ENCODE results near the gene CACNA2D1.

CACNA2D1 gene

GRCh38 chr7:82131215-82131614 lies 312.4 kb downstream of the CACNA2D1 start:
- DNase-seq = peak; percentile 34
- in situ Hi-C loops (cut with HindIII; ENCODE audit: low pct_ligation_motif_present, low sequenced_read_pairs) = no loop called here
- no peak for TF ChIP-seq CTCF (IDR thresholded peaks at IDR 0.05; ENCODE audit: low read depth, low read length, missing control alignments)
- Histone ChIP-seq H3K27me3 (replicated peaks) (no peaks in the 10 kb centered on the region), H3K27ac (no peak overlapping the region), H3K36me3 (replicated peaks) (peaks cover 3% of the 10 kb centered on the region), H3K4me3 (ENCODE audit: low read depth, low read length) (no peak overlapping the region)

GRCh38 chr7:82129091-82129490 lies 314.5 kb downstream of the CACNA2D1 start:
- no peak overlapping the region for H3K27ac ChIP-seq
- TF ChIP-seq CTCF (IDR thresholded peaks at IDR 0.05; ENCODE audit: low read depth, low read length, missing control alignments) = no peak
- H3K27me3 ChIP-seq (replicated peaks) = no peaks in the 10 kb centered on the region
- no peak overlapping the region for H3K4me3 ChIP-seq (ENCODE audit: low read depth, low read length)
- in situ Hi-C loops (cut with HindIII; ENCODE audit: low pct_ligation_motif_present, low sequenced_read_pairs) = no loop called here
- no peak for DNase-seq
- no peaks in the 10 kb centered on the region for H3K36me3 ChIP-seq (replicated peaks)

- no peak for TF ChIP-seq CTCF (IDR thresholded peaks at IDR 0.05; ENCODE audit: low read depth, low read length, missing control alignments)
- no peaks in the 10 kb centered on the region for H3K27me3 ChIP-seq (replicated peaks)
- no peak for DNase-seq
- no peak overlapping the region for H3K4me3 ChIP-seq (ENCODE audit: low read depth, low read length)
- H3K36me3 ChIP-seq (replicated peaks) = no peaks in the 10 kb centered on the region
- in situ Hi-C loops (cut with HindIII; ENCODE audit: low pct_ligation_motif_present, low sequenced_read_pairs) = no loop called here
- no peak overlapping the region for H3K27ac ChIP-seq
These were observed 315.0 kb downstream of the CACNA2D1 start for GRCh38 chr7:82128546-82128945.

GRCh38 chr7:82126576-82126975 lies 317.0 kb downstream of the CACNA2D1 start:
- no peak for DNase-seq
- no peak overlapping the region for H3K27ac ChIP-seq
- in situ Hi-C loops (cut with HindIII; ENCODE audit: low pct_ligation_motif_present, low sequenced_read_pairs) = no loop called here
- no peaks in the 10 kb centered on the region for H3K27me3 ChIP-seq (replicated peaks)
- TF ChIP-seq CTCF (IDR thresholded peaks at IDR 0.05; ENCODE audit: low read depth, low read length, missing control alignments) = no peak
- no peak overlapping the region for H3K4me3 ChIP-seq (ENCODE audit: low read depth, low read length)
- H3K36me3 ChIP-seq (replicated peaks) = no peaks in the 10 kb centered on the region

- Histone ChIP-seq H3K36me3 (replicated peaks) (peaks cover 3% of the 10 kb centered on the region), H3K27ac (no peak overlapping the region), H3K4me3 (ENCODE audit: low read depth, low read length) (no peak overlapping the region), H3K27me3 (replicated peaks) (no peaks in the 10 kb centered on the region)
- in situ Hi-C loops (cut with HindIII; ENCODE audit: low pct_ligation_motif_present, low sequenced_read_pairs) = no loop called here
- TF ChIP-seq CTCF (IDR thresholded peaks at IDR 0.05; ENCODE audit: low read depth, low read length, missing control alignments) = no peak
- no peak for DNase-seq
These were observed 319.1 kb downstream of the CACNA2D1 start for GRCh38 chr7:82124445-82124844.

GRCh38 chr7:82122275-82122674 lies 321.3 kb downstream of the CACNA2D1 start:
- no peak for TF ChIP-seq CTCF (IDR thresholded peaks at IDR 0.05; ENCODE audit: low read depth, low read length, missing control alignments)
- no peaks in the 10 kb centered on the region for H3K27me3 ChIP-seq (replicated peaks)
- in situ Hi-C loops (cut with HindIII; ENCODE audit: low pct_ligation_motif_present, low sequenced_read_pairs) = no loop called here

More at GRCh38 chr7:82122275-82122674, 321.3 kb downstream of the CACNA2D1 start:
- H3K27ac ChIP-seq = no peak overlapping the region
- peaks cover 3% of the 10 kb centered on the region for H3K36me3 ChIP-seq (replicated peaks)
- H3K4me3 ChIP-seq (ENCODE audit: low read depth, low read length) = no peak overlapping the region
- no peak for DNase-seq
